ENCODE data around the gene AKAP6.

The AKAP6 gene

DNA sequence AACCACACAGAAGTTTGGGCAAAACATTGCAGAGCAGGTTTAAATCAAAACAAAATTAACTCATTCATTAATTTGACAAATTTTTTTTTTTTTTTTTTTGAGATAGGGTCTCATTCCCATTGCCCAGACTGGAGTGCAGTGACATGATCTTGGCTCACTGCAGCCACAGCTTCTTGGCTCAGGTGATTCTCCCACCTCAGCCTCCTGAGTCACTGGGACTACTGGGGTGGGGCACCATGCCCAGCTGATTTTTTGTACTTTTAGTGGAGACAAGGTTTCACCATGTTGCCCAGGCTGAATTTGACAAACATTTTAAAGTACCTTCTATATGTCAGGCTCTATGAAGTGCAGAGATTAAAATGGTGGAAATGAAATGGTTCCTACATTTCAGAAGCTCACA is 352.5 kb downstream of the AKAP6 start:
- Histone ChIP-seq H4K20me1 (ENCODE audit: control insufficient read depth, insufficient read depth, low read depth, low read length) (no peaks in the 10 kb centered on the region), H3K4me3 (ENCODE audit: low read length) (no peak overlapping the region), H3K9me2 (replicated peaks; ENCODE audit: control insufficient read depth, low read length) (no peaks in the 10 kb centered on the region), H3K9me3 (ENCODE audit: control insufficient read depth, insufficient read depth, low read length) (no peaks in the 10 kb centered on the region), H3K36me3 (ENCODE audit: control insufficient read depth, low read length) (no peaks in the 10 kb centered on the region), H3K79me2 (ENCODE audit: control insufficient read depth, low read length) (no peaks in the 10 kb centered on the region), H3F3A (ENCODE audit: control insufficient read depth, insufficient read depth) (no peaks in the 10 kb centered on the region), H3K4me1 (ENCODE audit: control insufficient read depth, low read length) (no peaks in the 10 kb centered on the region), H3K27ac (ENCODE audit: low read depth, low read length) (no peak overlapping the region), H3K4me2 (ENCODE audit: low read length) (no peak overlapping the region), H3K27me3 (ENCODE audit: control insufficient read depth, low read length) (no peaks in the 10 kb centered on the region)
- no peak for TF ChIP-seq EZH2phosphoT487 (IDR thresholded peaks at IDR 0.05; ENCODE audit: borderline replicate concordance, low read length)
- no peak for TF ChIP-seq CTCF (IDR thresholded peaks at IDR 0.05; ENCODE audit: low read depth, low read length, poor library complexity, severe bottlenecking)

DNA sequence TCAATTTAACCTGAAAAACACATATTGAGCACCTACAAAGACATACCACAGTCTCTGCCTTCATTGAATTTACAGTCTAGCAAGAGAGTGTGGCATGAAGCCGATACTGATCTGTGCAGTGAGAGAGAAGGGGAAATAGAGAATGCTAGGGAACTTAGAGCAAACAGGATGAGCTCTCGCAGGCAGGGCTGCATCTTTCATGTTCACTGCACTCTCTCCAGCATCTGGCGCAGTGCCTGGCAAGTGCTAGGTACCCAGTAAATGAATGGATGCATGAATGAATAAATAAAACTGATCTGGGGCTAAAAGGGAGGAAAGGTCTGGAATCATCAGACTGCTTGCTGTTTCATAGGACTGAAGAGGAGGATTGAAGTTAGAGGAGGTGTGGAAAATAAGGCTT is 353.1 kb downstream of the AKAP6 start:
- no peaks in the 10 kb centered on the region for H3F3A ChIP-seq (ENCODE audit: control insufficient read depth, insufficient read depth)
- H3K27me3 ChIP-seq (ENCODE audit: control insufficient read depth, low read length) = no peaks in the 10 kb centered on the region
- H3K9me2 ChIP-seq (replicated peaks; ENCODE audit: control insufficient read depth, low read length) = no peaks in the 10 kb centered on the region
- H3K4me2 ChIP-seq (ENCODE audit: low read length) = no peak overlapping the region
- no peaks in the 10 kb centered on the region for H3K79me2 ChIP-seq (ENCODE audit: control insufficient read depth, low read length)
- H3K9me3 ChIP-seq (ENCODE audit: control insufficient read depth, insufficient read depth, low read length) = no peaks in the 10 kb centered on the region
- no peak overlapping the region for H3K4me3 ChIP-seq (ENCODE audit: low read length)
- H3K36me3 ChIP-seq (ENCODE audit: control insufficient read depth, low read length) = no peaks in the 10 kb centered on the region
- no peaks in the 10 kb centered on the region for H3K4me1 ChIP-seq (ENCODE audit: control insufficient read depth, low read length)
- no peaks in the 10 kb centered on the region for H4K20me1 ChIP-seq (ENCODE audit: control insufficient read depth, insufficient read depth, low read depth, low read length)
- H3K27ac ChIP-seq (ENCODE audit: low read depth, low read length) = no peak overlapping the region
- TF ChIP-seq CTCF (IDR thresholded peaks at IDR 0.05; ENCODE audit: low read depth, low read length, poor library complexity, severe bottlenecking) (no peak), EZH2phosphoT487 (IDR thresholded peaks at IDR 0.05; ENCODE audit: borderline replicate concordance, low read length) (no peak)

- Histone ChIP-seq H3K9me2 (replicated peaks; ENCODE audit: control insufficient read depth, low read length) (no peaks in the 10 kb centered on the region), H3K27ac (ENCODE audit: low read depth, low read length) (no peak overlapping the region), H3K79me2 (ENCODE audit: control insufficient read depth, low read length) (no peaks in the 10 kb centered on the region), H3K4me1 (ENCODE audit: control insufficient read depth, low read length) (no peaks in the 10 kb centered on the region), H3K9me3 (ENCODE audit: control insufficient read depth, insufficient read depth, low read length) (no peaks in the 10 kb centered on the region), H3K36me3 (ENCODE audit: control insufficient read depth, low read length) (no peaks in the 10 kb centered on the region), H3K27me3 (ENCODE audit: control insufficient read depth, low read length) (no peaks in the 10 kb centered on the region), H3K4me3 (ENCODE audit: low read length) (no peak overlapping the region), H4K20me1 (ENCODE audit: control insufficient read depth, insufficient read depth, low read depth, low read length) (no peaks in the 10 kb centered on the region), H3K4me2 (ENCODE audit: low read length) (no peak overlapping the region), H3F3A (ENCODE audit: control insufficient read depth, insufficient read depth) (no peaks in the 10 kb centered on the region)
- TF ChIP-seq CTCF (IDR thresholded peaks at IDR 0.05; ENCODE audit: low read depth, low read length, poor library complexity, severe bottlenecking) (no peak), EZH2phosphoT487 (IDR thresholded peaks at IDR 0.05; ENCODE audit: borderline replicate concordance, low read length) (no peak)
These were observed 354.6 kb downstream of the AKAP6 start for GRCh38 chr14:32683679-32684078.

GRCh38 chr14:32688941-32689340 is 359.8 kb downstream of the AKAP6 start:
- Histone ChIP-seq H3K9me2 (replicated peaks; ENCODE audit: control insufficient read depth, low read length) (no peaks in the 10 kb centered on the region), H3F3A (ENCODE audit: control insufficient read depth, insufficient read depth) (no peaks in the 10 kb centered on the region), H3K36me3 (ENCODE audit: control insufficient read depth, low read length) (no peaks in the 10 kb centered on the region), H3K4me1 (ENCODE audit: control insufficient read depth, low read length) (no peaks in the 10 kb centered on the region), H3K79me2 (ENCODE audit: control insufficient read depth, low read length) (no peaks in the 10 kb centered on the region), H3K4me2 (ENCODE audit: low read length) (no peak overlapping the region), H3K27me3 (ENCODE audit: control insufficient read depth, low read length) (no peaks in the 10 kb centered on the region), H3K27ac (ENCODE audit: low read depth, low read length) (no peak overlapping the region), H3K9me3 (ENCODE audit: control insufficient read depth, insufficient read depth, low read length) (no peaks in the 10 kb centered on the region), H3K4me3 (ENCODE audit: low read length) (no peak overlapping the region), H4K20me1 (ENCODE audit: control insufficient read depth, insufficient read depth, low read depth, low read length) (no peaks in the 10 kb centered on the region)
- TF ChIP-seq EZH2phosphoT487 (IDR thresholded peaks at IDR 0.05; ENCODE audit: borderline replicate concordance, low read length) (no peak), CTCF (IDR thresholded peaks at IDR 0.05; ENCODE audit: low read depth, low read length, poor library complexity, severe bottlenecking) (no peak)
